HG03280 (cell line): ENCODE results near the gene TMEM170A.
"Not testable (repeated sequence)": the region's sequence is repeated elsewhere in the genome, so short reads cannot be mapped to it uniquely, and the experiment has no call there.

ENCODE experiments used
- ATAC-seq: cut with Tn5 transposase; IDR thresholded peaks from one replicate; pipeline ENCODE4 v1.9.1; 2021; ENCODE audit warnings: mild to moderate bottlenecking, moderate library complexity; ENCODE audit not compliant: unreplicated experiment

TMEM170A gene

GRCh38 chr16:75456971-75457370 lies 7.5 kb downstream of the TMEM170A start:
- ATAC-seq, result no peak

- ATAC-seq, result not testable (repeated sequence)
Observed at GRCh38 chr16:75456486-75456885, 8.0 kb downstream of the TMEM170A start.

- no peak for ATAC-seq
Observed at GRCh38 chr16:75455677-75456076, 8.8 kb downstream of the TMEM170A start.

GRCh38 chr16:75452464-75453190 lies 11.9 kb downstream of the TMEM170A start:
- ATAC-seq, result no peak

GRCh38 chr16:75446416-75446815 lies 18.1 kb downstream of the TMEM170A start:
- no peak for ATAC-seq

- ATAC-seq, result no peak
Observed at GRCh38 chr16:75445298-75445697, 19.2 kb downstream of the TMEM170A start.

GRCh38 chr16:75443298-75443697 lies 21.2 kb downstream of the TMEM170A start:
- no peak for ATAC-seq

GRCh38 chr16:75433732-75434413 lies 30.6 kb downstream of the TMEM170A start:
- ATAC-seq, result peak; percentile 58

GRCh38 chr16:75432828-75433731 lies 31.4 kb downstream of the TMEM170A start, which contains the start of gene CFDP1:
Gene CFDP1 (minus strand): TSS chr16:75433503. CDS start chr16:75433352, 151 bp downstream.
- ATAC-seq, result peak; percentile 95

GRCh38 chr16:75429621-75430403 lies 34.7 kb downstream of the TMEM170A start:
- ATAC-seq, result no peak

GRCh38 chr16:75426524-75426923 lies 38.0 kb downstream of the TMEM170A start:
- ATAC-seq, result not testable (repeated sequence)

GRCh38 chr16:75424105-75424762 lies 40.3 kb downstream of the TMEM170A start:
- not testable (repeated sequence) for ATAC-seq

- ATAC-seq, result no peak
Observed at GRCh38 chr16:75423723-75424104, 40.8 kb downstream of the TMEM170A start.

GRCh38 chr16:75421820-75422126 lies 42.7 kb downstream of the TMEM170A start:
- ATAC-seq, result no peak

- ATAC-seq, result no peak
Observed at GRCh38 chr16:75420987-75421819, 43.3 kb downstream of the TMEM170A start.

- ATAC-seq, result no peak
Observed at GRCh38 chr16:75416904-75417565, 47.5 kb downstream of the TMEM170A start.

GRCh38 chr16:75415169-75415905 lies 49.2 kb downstream of the TMEM170A start:
- no peak for ATAC-seq

GRCh38 chr16:75413951-75414350 lies 50.5 kb downstream of the TMEM170A start:
- ATAC-seq, result no peak
